Renal cortex interstitium (tissue), 11 donors: ENCODE data around the gene UVRAG. TPM values are rescaled to one million over a fixed set of nuclear protein-coding genes. Genes with fewer than 3 reads are reported as not detected.
"Not testable (repeated sequence)": the region's sequence is repeated elsewhere in the genome, so short reads cannot be mapped to it uniquely, and the experiment has no call there.

Source experiments
- DNase-seq, 11 donors: peaks; one replicate each; pipeline ENCODE4 v3.0.0-alpha.2; 2013; ENCODE audit warnings: low read depth in 9 of 11, low spot score in 4 of 11; ENCODE audit errors: extremely low read depth in 1 of 11
- polyA plus RNA-seq, 3 donors: library from polyadenylated mRNA; unstranded; fragments of 120-200 nt; gene quantifications; one replicate each; pipeline ENCODE4 v1.2.1, GENCODE V29; 2013; ENCODE audit not compliant: insufficient read length in 3 of 3

The UVRAG gene
- polyA plus RNA-seq, 3 donors = 15.4 to 18.1 (median 16.5) TPM

DNA sequence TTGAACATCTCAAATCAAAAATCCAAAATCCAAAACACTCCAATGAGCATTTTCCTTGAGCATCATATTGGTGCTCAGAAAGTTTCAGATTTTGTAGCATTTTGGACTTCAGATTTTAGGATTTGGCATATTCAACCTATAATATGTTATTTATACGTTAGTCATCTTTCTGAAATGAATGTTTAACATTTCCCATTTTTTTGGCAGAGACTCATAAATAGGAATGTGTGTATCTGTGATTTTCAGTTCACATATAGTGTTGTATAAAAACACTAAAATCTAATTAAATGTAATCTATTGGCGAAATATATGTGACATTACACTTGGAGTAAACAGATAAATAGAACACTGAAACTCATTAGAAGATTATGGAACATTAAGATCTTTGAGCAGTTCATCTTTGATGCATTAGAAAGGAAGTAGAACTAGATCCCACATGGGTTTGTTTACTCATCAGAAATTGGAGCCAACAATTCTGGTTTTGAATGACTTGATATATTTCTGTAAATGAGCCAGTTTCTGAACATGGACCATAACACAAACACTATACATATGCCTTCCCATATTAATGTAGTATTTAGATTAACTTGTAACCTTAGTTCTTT, 153.1 kb downstream of the UVRAG start:
- no peak for DNase-seq

- no peak for DNase-seq
These were observed 154.8 kb downstream of the UVRAG start for GRCh38 chr11:75969626-75970308.

DNA sequence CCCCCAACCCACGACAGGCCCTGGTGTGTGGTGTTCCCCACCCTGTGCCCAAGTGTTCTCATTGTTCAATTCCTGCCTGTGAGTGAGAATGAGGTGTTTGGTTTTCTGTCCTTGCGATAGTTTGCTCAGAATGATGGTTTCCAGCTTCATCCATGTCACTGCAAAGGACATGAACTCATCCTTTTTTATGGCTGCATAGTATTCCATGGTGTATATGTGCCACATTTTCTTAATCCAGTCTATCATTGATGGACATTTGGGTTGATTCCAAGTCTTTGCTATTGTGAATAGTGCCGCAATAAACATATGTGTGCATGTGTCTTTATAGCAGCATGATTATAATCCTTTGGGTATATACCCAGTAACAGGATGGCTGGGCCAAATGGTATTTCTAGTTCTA, 158.7 kb downstream of the UVRAG start:
- DNase-seq = not testable (repeated sequence)

DNA sequence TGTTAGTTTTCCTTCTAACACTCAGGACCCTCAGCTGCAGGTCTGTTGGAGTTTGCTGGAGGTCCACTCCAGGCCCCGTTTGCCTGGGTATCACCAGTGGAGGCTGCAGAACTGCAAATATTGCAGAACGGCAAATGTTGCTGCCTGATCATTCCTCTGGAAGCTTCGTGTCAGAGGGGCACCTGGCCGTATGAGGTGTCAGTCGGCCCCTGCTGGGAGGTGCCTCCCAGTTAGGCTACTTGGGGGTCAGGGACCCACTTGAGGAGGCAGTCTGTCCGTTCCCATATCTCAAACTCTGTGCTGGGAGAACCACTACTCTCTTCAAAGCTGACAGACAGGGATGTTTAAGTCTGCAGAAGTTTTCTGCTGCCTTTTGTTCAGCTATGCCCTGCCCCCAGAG, 164.1 kb downstream of the UVRAG start:
- DNase-seq = not testable (repeated sequence)

DNA sequence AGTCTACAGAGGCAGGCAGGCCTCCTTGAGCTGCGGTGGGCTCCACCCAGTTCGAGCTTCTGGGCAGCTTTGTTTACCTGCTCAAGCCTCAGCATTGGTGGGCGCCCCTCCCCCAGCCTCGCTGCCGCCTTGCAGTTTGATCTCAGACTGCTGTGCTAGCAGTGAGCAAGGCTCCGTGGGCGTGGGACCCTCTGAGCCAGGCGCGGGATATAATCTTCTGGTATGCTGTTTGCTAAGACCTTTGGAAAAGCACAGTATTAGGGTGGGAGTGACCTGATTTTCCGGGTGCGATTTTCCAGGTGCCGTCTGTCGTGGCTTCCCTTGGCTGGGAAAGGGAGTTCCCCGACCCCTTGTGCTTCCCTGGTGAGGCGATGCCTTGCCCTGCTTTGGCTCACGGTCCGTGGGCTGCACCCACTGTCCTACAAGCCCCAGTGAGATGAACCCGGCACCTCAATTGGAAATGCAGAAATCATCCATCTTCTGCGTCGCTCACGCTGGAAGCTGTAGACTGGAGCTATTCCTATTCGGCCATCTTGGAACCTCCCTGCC, 164.5 kb downstream of the UVRAG start:
- not testable (repeated sequence) for DNase-seq

DNA sequence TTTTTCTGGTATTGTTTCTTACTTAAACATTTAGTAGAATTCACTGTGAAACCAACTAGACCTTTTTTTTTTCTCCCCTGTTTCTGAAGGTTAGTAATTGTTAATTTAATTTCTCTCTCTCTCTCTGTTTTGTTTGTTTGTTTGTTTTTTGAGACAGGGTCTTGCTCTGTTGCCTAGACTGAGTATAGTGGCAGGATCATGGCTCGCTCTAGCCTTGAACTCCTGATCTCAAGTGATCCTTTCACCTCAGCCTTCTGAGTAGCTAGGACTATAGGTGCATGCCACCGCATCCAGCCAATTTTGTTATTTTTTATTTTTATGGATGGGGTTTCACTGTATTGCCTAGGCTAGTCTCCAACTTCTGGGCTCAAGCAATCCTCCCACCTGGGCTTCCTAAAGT, 165.0 kb downstream of the UVRAG start:
- DNase-seq = no peak

- no peak for DNase-seq
These were observed 166.5 kb downstream of the UVRAG start for GRCh38 chr11:75981546-75981945.

- DNase-seq = no peak
These were observed 167.3 kb downstream of the UVRAG start for GRCh38 chr11:75982309-75982708.

GRCh38 chr11:75986966-75987365, 172.0 kb downstream of the UVRAG start:
- DNase-seq = no peak

DNA sequence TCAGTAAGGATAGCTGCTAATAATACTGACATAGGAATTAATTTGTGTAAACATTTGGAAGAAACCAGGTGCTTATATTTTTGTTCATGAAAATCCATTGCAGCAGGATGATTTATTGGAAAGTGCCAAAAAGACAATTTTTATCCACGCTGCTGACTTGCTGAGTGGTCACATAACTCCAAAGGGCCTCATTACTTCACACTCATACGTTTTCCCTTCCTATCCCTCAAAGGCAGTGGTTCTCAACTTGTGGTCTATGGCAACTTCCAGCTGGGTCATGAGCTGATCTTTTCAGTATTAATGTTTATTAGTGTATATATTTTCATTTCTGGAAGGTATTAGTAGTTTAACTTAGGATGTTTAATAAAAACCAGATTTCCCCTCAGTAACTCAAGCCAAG, 178.1 kb downstream of the UVRAG start:
- DNase-seq = no peak

- no peak for DNase-seq
These were observed 179.6 kb downstream of the UVRAG start for GRCh38 chr11:75994616-75995015.

DNA sequence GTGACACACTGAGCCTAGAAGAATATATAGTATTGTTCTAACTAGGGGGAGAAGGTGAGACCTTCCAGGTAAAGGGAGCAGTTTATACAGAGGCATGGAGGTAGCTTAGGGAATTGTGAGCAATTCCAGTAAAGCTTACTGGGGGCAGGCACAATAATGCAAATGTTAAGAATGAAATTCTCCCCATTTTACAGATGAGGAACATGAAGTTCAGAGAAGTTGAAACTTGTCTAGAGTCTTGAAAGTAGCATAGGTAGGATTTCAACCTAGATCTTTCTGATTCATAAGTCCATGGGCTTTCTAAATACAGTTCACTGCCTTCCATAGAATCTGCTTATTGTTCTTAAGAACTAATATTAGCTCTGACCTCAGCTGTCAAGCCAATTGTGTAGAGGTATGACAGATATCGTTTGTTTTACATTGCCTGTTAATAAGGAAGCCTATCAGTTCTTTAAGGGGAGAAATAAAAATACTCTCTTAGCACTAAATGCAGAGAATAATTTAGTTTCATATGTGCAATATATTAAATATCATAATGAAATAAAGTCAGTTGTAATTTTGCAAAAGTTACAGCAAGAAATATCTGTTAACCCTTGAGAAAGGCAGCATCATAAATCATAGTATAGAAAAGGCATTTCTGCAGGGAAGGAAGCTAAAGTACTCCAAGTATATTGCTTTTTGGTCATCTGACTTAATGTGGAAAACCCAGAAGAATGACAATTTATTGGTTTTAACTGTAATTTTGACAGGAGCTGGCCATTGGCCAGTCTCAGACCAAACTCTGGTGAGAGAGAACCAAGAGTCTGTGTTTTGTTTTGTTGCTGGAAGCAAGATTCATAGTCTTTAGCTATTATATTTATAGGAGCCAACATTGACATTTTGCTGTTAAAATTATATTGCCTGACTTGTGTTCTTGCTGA, 181.8 kb downstream of the UVRAG start:
- peak in 10 of 11 donors; percentile 21 to 56 (median 42) for DNase-seq

- no peak for DNase-seq
These were observed 189.4 kb downstream of the UVRAG start for GRCh38 chr11:76004400-76004799.

- DNase-seq = no peak
These were observed 190.7 kb downstream of the UVRAG start for GRCh38 chr11:76005756-76006155.

DNA sequence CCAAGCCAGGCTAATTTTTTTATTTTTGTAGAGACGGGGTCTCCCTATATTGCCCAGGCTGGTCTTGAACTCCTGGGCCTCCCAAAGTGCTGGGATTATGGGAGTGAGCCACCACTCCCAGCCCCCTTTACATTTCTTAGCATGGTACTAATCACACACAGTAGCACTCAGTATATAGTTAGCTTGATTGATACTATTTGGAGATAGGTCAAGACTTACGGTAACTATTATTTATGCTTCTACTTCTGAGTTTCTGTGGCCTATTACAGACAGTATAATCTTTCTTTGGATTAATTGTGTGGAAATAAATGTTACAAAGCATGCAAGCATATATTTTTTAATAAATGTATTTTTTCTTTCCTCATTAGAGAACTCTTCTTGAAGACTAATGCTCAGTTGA, 192.2 kb downstream of the UVRAG start:
- DNase-seq = no peak

DNA sequence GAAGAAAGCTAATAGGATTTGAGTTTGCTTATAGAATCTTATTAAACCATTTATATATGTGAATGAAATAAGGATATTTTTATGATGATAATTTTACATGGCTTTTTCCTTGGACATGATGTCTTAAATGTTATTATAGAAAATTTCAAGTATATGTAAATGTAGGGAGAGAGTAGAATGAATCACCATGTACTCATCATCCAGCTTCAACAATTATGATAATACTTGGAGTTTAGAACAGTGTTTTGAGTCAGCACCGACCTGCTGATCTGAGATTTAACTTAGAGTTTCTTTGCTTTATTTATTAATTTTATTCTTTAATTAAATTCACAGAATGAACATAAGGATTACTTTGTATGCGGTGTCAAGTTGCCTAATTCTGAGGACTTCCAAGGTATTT, 193.5 kb downstream of the UVRAG start:
- DNase-seq = no peak

- DNase-seq = no peak
These were observed 195.0 kb downstream of the UVRAG start for GRCh38 chr11:76010051-76010450.

DNA sequence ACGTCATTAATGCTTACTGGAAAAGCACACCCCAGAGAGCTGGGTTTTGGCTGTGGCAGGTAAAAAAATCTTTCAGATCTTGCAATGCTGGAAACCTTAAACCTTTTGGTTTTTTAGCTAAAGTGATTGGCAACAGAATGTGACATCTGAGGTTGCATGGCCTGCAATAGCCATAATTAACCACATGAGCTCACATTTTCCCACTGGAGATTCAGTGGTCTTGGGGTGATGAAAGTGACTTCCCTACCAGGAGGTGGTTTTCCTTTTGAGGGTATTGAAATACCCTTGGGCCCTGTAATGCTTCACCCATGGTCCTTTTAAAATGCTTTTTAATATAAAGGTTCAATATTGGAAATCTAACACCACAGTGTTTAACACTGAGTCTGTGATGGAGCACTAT, 198.5 kb downstream of the UVRAG start:
- no peak for DNase-seq

- no peak for DNase-seq
These were observed 208.4 kb downstream of the UVRAG start for GRCh38 chr11:76023236-76024068.
